ENCODE results near the gene PNN.
"Not testable (repeated sequence)": the region's sequence is repeated elsewhere in the genome, so short reads cannot be mapped to it uniquely, and the experiment has no call there.

The PNN gene

GRCh38 chr14:39174560-39175444 is at the start of gene PNN:
TSS of gene PNN (plus strand) at chr14:39175254. CDS start at chr14:39175280, 26 bp downstream.
- DNase-seq, result peak; percentile 100

DNA sequence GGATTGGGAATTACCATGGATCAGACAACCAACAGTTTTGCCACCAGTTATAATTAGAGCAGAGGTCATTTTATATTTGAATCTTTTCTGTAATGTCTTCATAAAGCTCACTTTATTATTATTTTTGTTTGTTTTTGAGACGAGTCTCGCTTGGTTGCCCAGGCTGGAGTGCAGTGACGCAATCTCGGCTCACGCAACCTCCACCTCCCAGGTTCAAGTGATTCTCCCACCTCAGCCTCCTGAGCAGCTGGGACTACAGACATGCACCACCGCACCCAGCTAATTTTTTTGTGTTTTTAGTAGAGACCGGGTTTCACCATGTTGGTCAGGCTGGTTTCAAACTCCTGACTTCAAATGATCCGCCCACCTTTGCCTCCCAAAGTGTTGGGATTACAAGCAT is 37.2 kb upstream of the PNN start:
- not testable (repeated sequence) for DNase-seq

DNA sequence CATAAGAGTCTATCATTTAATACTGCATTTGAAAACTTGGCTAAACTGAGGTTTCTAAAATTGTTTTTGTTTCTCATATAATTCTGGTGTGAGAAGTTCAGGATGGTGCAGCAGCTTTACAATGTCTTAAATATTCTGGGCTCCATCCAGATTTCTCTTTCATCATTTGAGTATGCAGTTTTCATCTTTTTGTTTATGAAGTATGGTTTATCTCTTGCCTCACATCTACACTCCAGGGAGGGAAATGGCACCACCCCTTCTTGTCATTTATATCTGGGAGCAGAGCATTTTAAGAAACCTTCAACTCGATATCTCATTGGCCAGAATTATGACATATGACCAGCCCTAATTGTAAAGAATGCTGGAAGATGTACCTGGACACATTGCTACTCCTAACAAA is 36.6 kb upstream of the PNN start:
- no peak for DNase-seq

DNA sequence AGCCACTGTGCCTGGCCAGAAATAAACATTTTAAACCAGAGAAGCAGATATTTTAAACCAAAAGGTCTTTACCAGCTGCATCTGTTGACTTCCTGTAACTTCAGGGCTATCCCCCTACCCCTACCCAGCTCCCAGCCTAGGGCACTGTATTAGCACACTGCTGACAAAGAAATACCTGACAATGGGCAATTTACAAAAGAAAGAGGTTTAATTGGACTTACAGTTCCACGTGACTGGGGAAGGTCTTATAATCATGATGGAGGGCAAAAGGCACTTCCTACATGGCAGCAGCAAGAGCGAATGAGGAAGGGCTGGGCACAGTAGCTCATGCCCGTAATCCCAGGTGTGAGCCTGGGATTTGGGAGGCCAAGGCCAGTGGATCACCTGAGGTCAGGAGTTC is 34.9 kb upstream of the PNN start:
- no peak for DNase-seq

DNA sequence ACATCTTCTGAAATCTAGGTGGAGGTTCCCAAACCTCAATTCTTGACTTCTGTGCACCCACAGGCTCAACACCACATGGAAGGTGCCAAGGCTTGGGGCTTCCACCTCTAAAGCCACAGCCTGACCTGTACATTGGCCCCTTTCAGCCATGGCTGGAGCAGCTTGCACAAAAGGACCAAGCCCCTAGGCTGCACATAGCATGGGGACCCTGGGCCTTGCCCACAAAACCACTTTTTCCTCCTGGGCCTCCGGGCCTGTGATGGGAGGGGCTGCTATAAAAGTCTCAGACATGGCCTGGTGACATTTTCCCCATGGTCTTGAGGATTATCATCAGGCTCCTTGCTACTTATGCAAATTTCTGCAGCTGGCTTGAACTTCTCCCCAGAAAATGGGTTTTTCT is 33.4 kb upstream of the PNN start:
- DNase-seq, result not testable (repeated sequence)

- not testable (repeated sequence) for DNase-seq
Observed at GRCh38 chr14:39143226-39143625, 31.8 kb upstream of the PNN start.

- no peak for DNase-seq
Observed at GRCh38 chr14:39145266-39145966, 29.6 kb upstream of the PNN start.

DNA sequence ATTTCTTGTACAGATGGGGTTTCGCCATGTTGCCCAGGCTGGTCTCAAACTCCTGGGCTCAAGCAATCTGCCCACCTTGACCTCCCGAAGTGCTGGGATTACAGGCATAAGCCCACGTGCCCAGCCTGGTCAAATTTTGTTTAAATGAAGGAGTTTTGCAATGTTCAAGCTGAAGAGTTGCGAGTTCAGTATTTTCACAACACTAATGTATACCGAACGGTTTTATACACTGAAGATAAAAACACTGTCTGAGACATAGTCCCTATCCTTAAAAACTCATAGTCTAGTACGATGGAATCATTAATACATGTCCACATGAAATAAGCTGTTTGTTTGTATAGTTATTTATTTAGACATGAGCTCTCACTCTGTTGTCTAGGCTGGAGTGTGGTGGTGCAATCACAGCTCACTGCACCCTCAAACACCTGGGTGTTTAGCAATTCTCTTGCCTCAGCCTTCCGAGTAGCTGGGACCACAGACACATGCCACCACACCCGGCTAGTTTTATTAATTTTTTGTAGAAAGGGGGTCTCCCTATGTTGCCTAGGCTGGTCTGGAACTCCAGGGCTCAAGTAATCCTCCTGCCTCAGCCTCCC is 20.4 kb upstream of the PNN start:
- DNase-seq, result no peak

GRCh38 chr14:39157491-39157890 is 17.6 kb upstream of the PNN start:
- no peak for DNase-seq

DNA sequence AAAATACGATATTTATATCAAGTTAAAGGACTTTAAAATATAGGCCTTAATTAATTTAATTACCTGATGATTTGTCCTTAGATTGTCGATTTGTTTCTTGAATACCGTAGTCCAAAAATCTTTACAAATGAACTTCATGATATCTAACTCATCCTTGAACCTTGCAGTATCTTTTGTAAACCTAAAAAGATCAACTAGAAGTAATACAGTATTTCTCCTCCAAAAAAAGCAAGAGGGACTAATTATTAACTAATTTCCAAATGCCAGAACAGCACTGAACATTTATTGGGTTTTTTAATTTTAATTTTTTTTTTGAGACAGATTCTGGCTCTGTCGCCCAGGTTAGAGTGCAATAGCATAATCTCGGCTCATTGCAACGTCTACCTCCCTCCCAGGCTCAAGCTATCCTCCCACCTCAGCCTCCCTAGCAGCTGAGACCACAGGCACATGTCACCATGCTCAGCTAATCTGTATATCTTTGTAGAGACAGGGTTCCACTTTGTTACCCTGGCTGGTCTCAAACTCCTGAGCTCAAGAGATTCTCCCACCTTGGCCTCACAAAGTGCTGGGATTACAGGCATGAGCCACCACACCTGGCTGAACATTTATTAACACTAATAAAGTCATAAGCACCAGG is 16.7 kb upstream of the PNN start:
- DNase-seq, result no peak

- DNase-seq, result no peak
Observed at GRCh38 chr14:39160494-39160893, 14.6 kb upstream of the PNN start.

GRCh38 chr14:39167797-39168320 is 7.2 kb upstream of the PNN start:
- not testable (repeated sequence) for DNase-seq

GRCh38 chr14:39168591-39168990 is 6.5 kb upstream of the PNN start:
- no peak for DNase-seq

DNA sequence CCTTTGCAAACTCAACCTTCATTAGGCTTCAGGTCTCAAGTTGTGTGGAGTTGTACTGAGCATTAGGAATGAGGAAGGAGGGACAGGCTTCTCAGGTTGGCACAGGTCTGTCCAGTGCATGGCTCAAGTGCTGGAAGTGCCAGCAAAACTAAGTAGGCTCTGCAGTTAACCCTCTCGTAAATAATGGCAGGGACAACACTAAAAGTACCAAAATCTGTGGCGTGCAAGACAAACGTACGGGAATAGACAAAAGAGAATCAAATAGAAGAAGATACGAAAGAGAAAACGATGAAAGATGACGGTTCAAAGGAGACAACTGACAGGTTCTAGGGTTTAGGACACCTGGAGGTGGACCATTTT is 5.5 kb upstream of the PNN start:
- no peak for DNase-seq

GRCh38 chr14:39173198-39173597 is 1.9 kb upstream of the PNN start:
- no peak for DNase-seq

DNA sequence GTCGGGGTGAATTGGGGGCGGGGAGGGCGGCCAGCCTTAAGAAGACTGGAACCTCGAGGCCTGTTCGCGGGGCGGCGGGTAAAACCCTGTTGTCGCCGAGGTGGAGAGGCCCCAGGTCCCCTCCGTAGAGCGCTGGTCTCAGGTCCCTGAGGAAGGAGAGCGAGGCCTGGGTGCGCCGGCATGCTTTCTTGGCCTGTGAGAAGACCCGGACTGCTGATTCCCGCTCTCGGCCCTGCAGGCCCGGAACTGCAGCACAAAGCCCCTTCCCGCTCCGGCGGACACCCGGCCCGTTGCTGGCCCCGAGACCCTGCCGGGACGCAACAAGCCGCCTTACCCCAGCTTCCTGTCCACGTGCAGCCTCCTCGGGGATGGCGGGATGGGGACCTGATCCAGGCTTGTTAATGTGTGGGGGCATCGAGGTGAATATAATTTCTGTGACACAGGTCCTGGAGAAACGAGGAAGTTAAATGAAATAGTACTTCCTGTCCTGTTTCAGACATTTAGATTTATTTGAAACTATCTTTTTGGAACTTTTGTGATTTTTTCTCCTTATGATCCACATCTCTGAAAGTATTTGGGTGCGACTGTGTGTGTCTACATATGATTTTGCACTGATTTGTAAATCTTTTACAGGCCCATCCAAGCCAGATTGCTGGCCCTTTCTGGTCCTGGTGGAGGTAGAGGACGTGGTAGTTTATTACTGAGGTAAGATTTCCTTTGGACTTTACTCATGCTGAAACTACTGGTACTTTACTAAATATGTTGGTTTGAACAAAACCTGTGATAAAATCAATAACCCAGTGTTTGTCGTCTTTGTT is 600 bp downstream of the PNN start:
- peak; percentile 29 for DNase-seq

DNA sequence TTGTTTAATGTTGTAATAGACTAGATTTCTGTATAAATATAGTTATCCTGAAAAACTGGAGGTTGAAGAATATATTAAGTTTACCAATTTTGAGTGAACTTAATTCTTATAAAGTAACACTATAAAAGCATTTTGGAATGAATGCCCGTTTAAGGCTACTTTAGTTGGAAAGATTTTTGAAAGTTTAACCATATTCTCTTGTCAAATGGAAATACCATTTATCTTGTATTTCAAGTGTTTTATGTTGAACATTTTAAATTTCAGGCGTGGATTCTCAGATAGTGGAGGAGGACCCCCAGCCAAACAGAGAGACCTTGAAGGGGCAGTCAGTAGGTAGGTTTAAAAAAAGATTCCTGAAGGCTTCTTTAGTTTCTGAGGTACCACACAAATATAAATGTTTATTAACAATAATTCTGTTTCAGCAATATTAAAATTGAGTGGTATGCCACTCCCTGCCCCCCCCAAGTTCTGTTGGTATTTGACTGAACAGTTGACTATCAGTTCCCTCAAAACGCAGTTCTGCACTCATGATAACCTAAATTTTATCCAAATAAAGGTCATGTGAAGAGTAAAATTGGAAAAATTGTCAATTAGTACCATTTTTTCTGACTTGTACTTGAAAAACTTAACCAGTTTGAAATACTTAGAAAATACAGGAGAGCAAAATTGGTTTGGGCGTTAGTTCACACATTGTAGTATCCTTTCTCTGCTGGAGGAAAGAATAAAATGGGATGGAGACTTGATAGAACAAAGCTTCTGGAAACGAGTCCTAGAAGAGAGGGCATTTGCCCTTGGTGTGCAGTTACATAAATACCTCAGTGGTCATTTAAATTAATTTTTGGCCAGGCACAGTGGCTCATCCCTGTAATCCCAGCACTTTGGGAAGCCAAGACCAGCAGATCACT is 1.5 kb downstream of the PNN start:
- no peak for DNase-seq

DNA sequence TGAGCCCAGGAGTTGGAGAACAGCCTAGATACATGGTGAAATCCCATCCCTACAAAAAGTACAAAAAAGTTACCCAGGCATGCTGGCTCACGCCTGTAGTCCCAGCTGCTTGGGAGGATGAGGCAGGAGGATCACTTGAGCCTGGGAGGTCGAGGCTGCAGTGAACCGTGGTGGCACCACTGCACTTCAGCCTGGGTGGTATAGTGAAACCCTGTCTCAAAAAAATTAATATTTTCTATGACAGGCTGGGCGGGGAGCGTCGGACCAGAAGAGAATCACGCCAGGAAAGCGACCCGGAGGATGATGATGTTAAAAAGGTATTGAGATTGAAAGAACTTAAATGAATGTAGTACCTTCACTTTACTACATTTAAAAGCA is 2.1 kb downstream of the PNN start:
- no peak for DNase-seq

GRCh38 chr14:39179042-39179441 is 4.0 kb downstream of the PNN start:
- DNase-seq, result no peak

DNA sequence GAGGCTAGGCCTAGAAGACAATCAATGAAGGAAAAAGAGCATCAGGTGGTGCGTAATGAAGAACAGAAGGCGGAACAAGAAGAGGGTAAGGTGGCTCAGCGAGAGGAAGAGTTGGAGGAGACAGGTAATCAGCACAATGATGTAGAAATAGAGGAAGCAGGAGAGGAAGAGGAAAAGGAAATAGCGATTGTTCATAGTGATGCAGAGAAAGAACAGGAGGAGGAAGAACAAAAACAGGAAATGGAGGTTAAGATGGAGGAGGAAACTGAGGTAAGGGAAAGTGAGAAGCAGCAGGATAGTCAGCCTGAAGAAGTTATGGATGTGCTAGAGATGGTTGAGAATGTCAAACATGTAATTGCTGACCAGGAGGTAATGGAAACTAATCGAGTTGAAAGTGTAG is 5.5 kb downstream of the PNN start:
- DNase-seq, result no peak

- no peak for DNase-seq
Observed at GRCh38 chr14:39181026-39181692, 6.1 kb downstream of the PNN start.

All from DMS79 (cell line).